Activated CD8-positive, alpha-beta memory T cell treated with anti-CD3 and anti-CD28 coated beads, Interleukin-2, amount 10 ng/mL, durations not matched to agents 7 days and 5 days (primary cell): ENCODE measurements around the gene CAPRIN1. TPM values are rescaled to one million over a fixed set of nuclear protein-coding genes. Genes with fewer than 3 reads are reported as not detected.
A peak's percentile ranks its signal among the peaks of the same experiment; 100 is the strongest.
"Not testable (repeated sequence)": the region's sequence is repeated elsewhere in the genome, so short reads cannot be mapped to it uniquely, and the experiment has no call there.

Experiments used
- ATAC-seq: fragments of 150-1000 bp; cut with Tn5 transposase; one replicate; pipeline ENCODE4 v1.10.0; 2021; ENCODE audit warnings: moderate library complexity
- CTCF ChIA-PET: fragments of 350-600 bp; sonication (Branson Sonifier 250); formaldehyde crosslinking; loops from one replicate; lab custom pipeline; 2021; ENCODE audit warnings: antibody characterized with exemption; lab: Charles Lee
- DNase-seq: peaks from one replicate; pipeline ENCODE4 v3.0.0-alpha.2; 2020
- H3K27ac Mint-ChIP-seq: one replicate; pipeline ENCODE4 v1.8.0; 2021; ENCODE audit warnings: mild to moderate bottlenecking, mixed read lengths
- H3K27me3 Mint-ChIP-seq: one replicate; pipeline ENCODE4 v1.8.0; 2021; ENCODE audit warnings: mixed read lengths
- H3K36me3 Mint-ChIP-seq: one replicate; pipeline ENCODE4 v1.8.0; 2021; ENCODE audit warnings: mild to moderate bottlenecking, mixed read lengths
- H3K4me1 Mint-ChIP-seq: one replicate; pipeline ENCODE4 v1.8.0; 2021; ENCODE audit warnings: mixed read lengths
- H3K4me3 Mint-ChIP-seq: one replicate; pipeline ENCODE4 v1.8.0; 2021; ENCODE audit warnings: mild to moderate bottlenecking, moderate library complexity, mixed read lengths
- H3K9me3 Mint-ChIP-seq: one replicate; pipeline ENCODE4 v1.8.0; 2022; ENCODE audit warnings: low read depth, mixed read lengths
- total RNA-seq, 2 experiments: library from RNA; stranded (reverse); gene quantifications; one replicate each; pipeline ENCODE4 v1.2.3, GENCODE V29; 2021

The CAPRIN1 gene
- total RNA-seq, 2 experiments from 2014 or later, result 227 to 267 TPM

DNA sequence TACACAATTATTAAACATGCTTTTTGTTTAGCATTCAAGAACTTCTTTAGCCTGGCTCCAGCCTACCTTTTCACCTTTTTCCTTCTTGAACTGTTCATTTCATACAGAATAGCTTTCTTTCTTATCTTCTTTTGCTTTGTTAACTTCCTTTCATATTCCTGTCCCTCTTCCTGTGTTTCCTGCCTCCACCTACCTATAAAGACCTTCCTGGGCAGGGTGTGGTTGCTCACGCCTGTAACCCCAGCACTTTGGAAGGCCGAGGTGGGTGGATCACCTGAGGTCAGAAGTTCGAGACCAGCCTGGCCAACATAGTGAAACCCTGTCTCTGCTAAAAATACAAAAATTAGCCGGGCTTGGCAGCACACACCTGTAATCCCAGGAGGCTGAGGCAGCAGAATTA is 22.9 kb downstream of the CAPRIN1 start:
- Mint-ChIP-seq H3K4me1 (peaks cover 42% of the 10 kb centered on the region), H3K27ac (peak overlapping the region; percentile 81), H3K4me3 (no peak overlapping the region), H3K36me3 (peaks cover 49% of the 10 kb centered on the region), H3K9me3 (no peaks in the 10 kb centered on the region), H3K27me3 (no peaks in the 10 kb centered on the region)
- CTCF ChIA-PET, result interaction anchor here (0.8 to 2.0 kb wide), 4 partner anchors 20 to 100 kb away, joined by 3 to 7 read pairs (median 6); partner anchors contain the start of gene NAT10
- no peak for DNase-seq
- no peak for ATAC-seq

DNA sequence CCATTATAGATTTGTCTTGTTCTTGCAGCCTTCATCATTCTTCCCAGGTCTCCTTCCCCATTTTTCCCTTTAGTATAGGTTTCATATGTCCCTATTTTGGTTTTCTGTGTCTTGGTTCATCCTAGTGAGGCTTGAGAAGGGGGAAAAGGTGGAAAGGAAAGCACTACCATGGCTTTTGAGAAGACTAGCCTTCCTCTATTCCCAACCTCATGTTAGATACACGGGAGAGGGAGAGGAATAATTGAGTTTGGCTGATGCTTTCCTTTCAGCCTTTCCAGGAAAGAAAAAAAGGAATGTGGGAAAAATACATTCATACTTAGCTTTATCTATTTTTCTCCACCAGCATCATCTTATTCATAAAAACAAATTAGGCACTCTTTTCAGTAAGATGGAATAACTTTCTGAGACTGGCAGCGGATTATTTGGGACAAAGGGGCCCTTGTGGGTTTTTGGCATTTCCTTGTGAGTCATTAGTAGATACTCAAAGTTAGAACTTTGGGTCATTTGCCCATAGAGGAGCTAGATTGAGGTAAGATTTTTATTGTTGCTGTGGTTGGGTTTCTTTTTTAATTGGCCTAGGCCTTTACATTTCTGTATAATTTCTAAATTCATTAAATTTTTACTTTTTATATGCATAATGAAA is 23.8 kb downstream of the CAPRIN1 start:
- CTCF ChIA-PET, result interaction anchor here (0.8 to 2.0 kb wide), 7 partner anchors 10 to 283 kb away, joined by 3 to 7 read pairs (median 4); partner anchors contain the start of genes ABTB2 and NAT10
- DNase-seq (no peak), ATAC-seq (no peak)
- Mint-ChIP-seq H3K27ac (peak overlapping the region; percentile 58), H3K27me3 (no peaks in the 10 kb centered on the region), H3K4me1 (peaks cover 36% of the 10 kb centered on the region), H3K9me3 (no peaks in the 10 kb centered on the region), H3K4me3 (no peak overlapping the region), H3K36me3 (peaks cover 54% of the 10 kb centered on the region)

DNA sequence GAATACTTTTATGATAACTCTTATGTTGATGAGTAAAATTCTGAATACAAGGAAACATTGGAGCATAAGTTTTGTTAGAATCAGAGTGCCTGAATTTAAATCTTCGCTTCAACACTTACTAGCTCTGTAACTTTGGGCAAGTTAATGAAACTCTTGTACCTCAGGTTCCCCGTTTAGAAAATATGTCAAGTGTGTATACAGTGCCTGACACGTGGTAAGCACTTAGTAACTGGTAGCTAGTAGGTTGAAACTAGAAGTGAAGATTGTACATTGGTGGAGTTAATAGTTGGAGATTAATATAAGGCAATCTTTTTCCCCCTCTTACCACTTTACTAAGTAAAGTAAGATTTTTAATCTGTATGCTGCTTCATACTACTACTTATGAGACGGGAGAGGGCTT is 29.1 kb downstream of the CAPRIN1 start:
- H3K27me3 Mint-ChIP-seq, result no peaks in the 10 kb centered on the region
- peaks cover 17% of the 10 kb centered on the region for H3K4me1 Mint-ChIP-seq
- no peak for DNase-seq
- no peak overlapping the region for H3K27ac Mint-ChIP-seq
- CTCF ChIA-PET, result interaction anchor here (0.9 to 1.0 kb wide), 3 partner anchors 12 to 94 kb away, joined by 3 read pairs; no protein-coding TSS in a partner anchor
- H3K4me3 Mint-ChIP-seq, result no peak overlapping the region
- H3K9me3 Mint-ChIP-seq, result no peaks in the 10 kb centered on the region
- peaks cover 62% of the 10 kb centered on the region for H3K36me3 Mint-ChIP-seq
- no peak for ATAC-seq

DNA sequence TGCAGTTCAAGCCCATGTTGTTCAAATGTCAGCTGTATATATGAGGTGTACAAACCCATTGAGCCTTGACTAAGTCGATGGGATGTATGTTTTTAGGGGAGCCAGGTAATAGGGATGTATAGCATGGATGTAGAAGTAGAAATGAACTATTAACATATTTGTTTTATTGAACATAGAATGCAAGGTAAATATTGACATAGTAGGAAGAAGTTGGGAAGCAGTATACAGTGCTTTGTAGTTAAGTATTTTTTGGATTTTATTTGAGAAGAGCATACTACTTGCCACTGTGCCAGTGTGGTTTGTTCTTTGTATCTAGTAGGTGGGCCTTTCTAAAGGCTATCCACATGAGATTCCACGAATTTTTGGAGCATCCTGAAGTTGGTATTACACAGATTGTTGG is 33.1 kb downstream of the CAPRIN1 start:
- H3K27ac Mint-ChIP-seq, result peak overlapping the region; percentile 27
- CTCF ChIA-PET, result interaction anchor here (0.7 to 1.4 kb wide), 2 partner anchors 9 to 19 kb away, joined by 3 to 4 read pairs; no protein-coding TSS in a partner anchor
- H3K9me3 Mint-ChIP-seq, result no peaks in the 10 kb centered on the region
- ATAC-seq (no peak), DNase-seq (no peak)
- H3K4me3 Mint-ChIP-seq, result no peak overlapping the region
- peaks cover 64% of the 10 kb centered on the region for H3K36me3 Mint-ChIP-seq
- peaks cover 25% of the 10 kb centered on the region for H3K4me1 Mint-ChIP-seq
- no peaks in the 10 kb centered on the region for H3K27me3 Mint-ChIP-seq

DNA sequence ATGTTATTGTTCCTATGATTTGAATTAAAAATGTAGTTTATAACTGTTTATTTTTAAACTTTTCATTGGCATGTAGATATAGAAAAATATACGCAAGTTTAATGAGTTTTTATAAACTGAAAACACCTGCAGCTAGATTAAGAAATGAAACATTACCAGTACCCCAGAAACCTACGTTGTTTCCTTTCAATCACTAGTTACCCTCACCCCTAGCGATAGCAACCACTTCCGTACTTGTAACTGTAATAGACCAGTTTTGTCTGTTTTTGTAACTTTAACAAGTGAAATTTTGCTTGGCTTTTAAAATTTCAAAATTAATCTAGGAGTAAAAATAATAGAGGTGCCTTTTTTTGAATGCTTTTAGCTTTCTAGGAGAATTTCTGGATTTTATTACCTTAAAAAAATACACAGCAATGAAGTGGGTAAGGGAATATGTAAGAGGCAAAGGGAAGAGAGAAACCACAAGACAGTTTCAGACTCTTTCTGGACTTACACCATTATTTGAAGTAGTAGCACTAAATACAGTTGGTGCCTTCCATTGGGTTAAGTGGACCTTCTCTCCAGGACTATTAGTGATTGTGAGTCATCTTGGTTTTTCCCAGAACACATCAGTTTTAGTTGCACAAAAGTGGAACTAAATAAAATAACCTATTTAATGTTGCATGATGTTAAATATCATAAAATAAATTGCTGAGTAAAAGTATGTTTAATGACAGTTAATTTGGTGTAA is 35.2 kb downstream of the CAPRIN1 start:
- no peak for DNase-seq
- Mint-ChIP-seq H3K27me3 (no peaks in the 10 kb centered on the region), H3K36me3 (peaks cover 70% of the 10 kb centered on the region), H3K4me3 (no peak overlapping the region), H3K27ac (peak overlapping the region; percentile 80), H3K9me3 (no peaks in the 10 kb centered on the region), H3K4me1 (peaks cover 25% of the 10 kb centered on the region)
- CTCF ChIA-PET, result no interaction called here
- ATAC-seq, result peak; percentile 84

DNA sequence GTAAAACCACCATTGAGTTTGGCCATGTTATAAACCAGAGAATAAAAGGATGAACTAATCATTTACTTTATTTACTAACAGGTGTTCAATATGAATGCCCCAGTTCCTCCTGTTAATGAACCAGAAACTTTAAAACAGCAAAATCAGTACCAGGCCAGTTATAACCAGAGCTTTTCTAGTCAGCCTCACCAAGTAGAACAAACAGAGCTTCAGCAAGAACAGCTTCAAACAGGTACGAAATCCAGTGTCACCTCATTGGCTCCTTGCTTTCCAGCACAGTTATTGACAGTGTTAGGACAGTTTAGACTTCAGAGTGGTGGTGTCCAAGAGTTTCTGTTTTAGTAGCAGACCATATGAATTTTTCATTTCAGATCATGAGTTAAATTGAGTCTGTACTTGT is 40.3 kb downstream of the CAPRIN1 start:
- Mint-ChIP-seq H3K9me3 (no peaks in the 10 kb centered on the region), H3K4me3 (no peak overlapping the region), H3K4me1 (peaks cover 8% of the 10 kb centered on the region), H3K36me3 (peaks cover 58% of the 10 kb centered on the region), H3K27ac (peak overlapping the region; percentile 36), H3K27me3 (no peaks in the 10 kb centered on the region)
- ATAC-seq (no peak), DNase-seq (no peak)
- CTCF ChIA-PET, result interaction anchor here (1.2 to 1.3 kb wide), 2 partner anchors 10 to 13 kb away, joined by 3 to 4 read pairs; partner anchors contain the start of gene NAT10

DNA sequence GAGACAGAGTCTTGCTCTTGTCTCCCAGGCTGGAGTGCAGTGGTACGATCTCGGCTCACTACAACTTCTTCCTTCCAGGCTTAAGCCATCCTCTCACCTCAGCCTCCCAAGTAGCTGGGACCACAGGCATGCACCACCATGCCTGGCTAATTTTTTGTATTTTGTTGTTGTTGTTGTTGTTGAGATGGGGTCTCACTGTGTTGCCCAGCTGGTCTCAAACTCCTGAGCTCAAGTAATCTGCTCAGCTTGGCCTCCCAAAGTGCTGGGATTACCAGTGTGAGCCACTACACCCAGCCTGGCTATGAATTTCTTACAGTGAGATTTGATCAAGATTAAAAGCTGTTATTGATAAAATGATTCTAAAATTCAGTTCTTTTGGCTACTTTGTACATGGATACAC is 43.4 kb downstream of the CAPRIN1 start:
- H3K9me3 Mint-ChIP-seq, H3K4me3 Mint-ChIP-seq, H3K4me1 Mint-ChIP-seq, DNase-seq, H3K27me3 Mint-ChIP-seq, ATAC-seq: not testable (repeated sequence)
- CTCF ChIA-PET, result interaction anchor here (1.0 to 2.3 kb wide), 2 partner anchors 13 to 14 kb away, joined by 3 to 8 read pairs; no protein-coding TSS in a partner anchor
- H3K27ac Mint-ChIP-seq, result peak overlapping the region; percentile 6
- H3K36me3 Mint-ChIP-seq, result peaks cover 63% of the 10 kb centered on the region

DNA sequence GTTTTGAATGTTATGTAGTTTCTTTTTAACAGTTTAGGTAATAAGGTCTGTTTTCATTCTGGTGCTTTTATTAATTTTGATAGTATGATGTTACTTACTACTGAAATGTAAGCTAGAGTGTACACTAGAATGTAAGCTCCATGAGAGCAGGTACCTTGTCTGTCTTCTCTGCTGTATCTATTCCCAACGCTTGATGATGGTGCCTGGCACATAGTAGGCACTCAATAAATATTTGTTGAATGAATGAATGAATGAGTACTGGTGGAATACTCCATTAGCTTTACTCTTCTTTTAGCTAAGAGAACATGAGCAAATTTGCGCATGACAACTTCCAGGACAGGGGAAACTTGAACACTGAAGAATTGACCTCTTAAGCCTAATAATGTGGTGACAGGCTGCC is 47.3 kb downstream of the CAPRIN1 start:
- peaks cover 43% of the 10 kb centered on the region for H3K36me3 Mint-ChIP-seq
- H3K27ac Mint-ChIP-seq, result no peak overlapping the region
- CTCF ChIA-PET, result interaction anchor here (1.5 kb wide), 1 partner anchor 10 kb away, joined by 8 read pairs; no protein-coding TSS in a partner anchor
- no peaks in the 10 kb centered on the region for H3K9me3 Mint-ChIP-seq
- no peaks in the 10 kb centered on the region for H3K27me3 Mint-ChIP-seq
- H3K4me1 Mint-ChIP-seq, result peaks cover 6% of the 10 kb centered on the region
- H3K4me3 Mint-ChIP-seq, result no peak overlapping the region
- no peak for DNase-seq
- ATAC-seq, result no peak

DNA sequence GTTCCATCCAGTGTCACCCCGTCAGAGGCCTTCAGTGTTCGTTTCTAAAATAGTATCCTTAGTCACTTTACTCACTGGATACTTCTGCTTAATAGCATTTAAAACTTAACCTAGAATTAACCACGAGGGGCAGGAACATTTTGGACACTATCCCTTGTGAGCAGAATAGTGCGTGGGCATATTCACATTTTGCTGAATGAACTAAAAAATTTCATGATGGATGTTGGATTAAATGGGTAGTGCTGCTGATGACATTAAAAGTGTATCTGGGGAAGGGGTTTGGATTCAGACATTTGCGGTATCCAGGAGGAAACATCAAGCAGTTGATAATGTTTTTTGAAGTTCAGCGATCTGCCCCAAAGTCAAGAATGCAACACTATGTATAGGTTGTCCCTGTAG is 53.1 kb downstream of the CAPRIN1 start:
- H3K4me3 Mint-ChIP-seq, result peak overlapping the region; percentile 85
- ATAC-seq (no peak), DNase-seq (no peak)
- H3K4me1 Mint-ChIP-seq, result peaks cover 52% of the 10 kb centered on the region
- H3K27ac Mint-ChIP-seq, result peak overlapping the region; percentile 98
- peaks cover 30% of the 10 kb centered on the region for H3K36me3 Mint-ChIP-seq
- CTCF ChIA-PET, result interaction anchor here (0.7 to 2.4 kb wide), 4 partner anchors 13 to 70 kb away, joined by 3 to 14 read pairs (median 9); partner anchors contain the start of gene CAPRIN1
- H3K27me3 Mint-ChIP-seq, result no peaks in the 10 kb centered on the region
- H3K9me3 Mint-ChIP-seq, result no peaks in the 10 kb centered on the region

DNA sequence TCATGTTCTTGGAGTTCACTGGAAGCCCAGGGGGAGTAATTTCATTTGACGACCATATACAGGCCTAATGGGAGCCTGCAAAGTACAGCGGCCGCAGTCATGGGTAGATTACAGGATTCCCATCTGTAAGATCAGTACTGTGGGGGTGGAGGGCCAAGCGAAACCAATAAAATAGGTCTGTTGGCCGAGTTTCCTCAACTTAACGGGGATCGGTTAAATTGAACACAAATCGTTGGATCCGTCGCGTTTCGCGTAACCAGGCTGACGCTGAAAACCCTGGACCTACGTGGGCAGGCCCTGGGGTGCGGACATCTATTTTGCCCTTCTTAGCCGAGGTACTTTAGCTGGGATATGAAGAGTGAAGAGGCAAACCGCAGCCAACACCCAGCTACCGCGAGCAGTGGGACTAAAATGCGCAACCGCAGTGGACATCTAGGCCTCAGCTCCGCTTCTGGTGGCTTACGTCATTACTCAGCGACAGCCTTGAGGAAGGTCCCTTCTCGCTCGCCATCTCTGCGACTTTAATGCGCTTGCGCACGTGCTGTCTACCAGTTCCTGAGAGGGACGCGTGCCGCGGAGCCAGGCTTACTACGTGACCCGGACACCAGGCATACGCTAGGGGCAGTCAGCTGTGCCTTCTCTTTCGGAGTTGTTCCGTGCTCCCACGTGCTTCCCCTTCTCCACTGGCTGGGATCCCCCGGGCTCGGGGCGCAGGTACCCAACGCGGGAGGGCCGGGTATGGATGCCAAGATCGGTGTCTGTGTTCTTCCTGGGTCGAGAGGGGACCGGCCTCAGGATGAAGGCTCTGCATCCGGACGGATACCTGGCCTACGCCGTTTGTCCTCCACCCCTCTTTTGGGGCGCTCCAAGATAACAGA is 53.8 kb downstream of the CAPRIN1 start, which contains the start of gene NAT10:
Gene NAT10, plus strand, starts transcription at position 551 of the 878 bp plus-strand sequence. CDS start 2,597 bp downstream, outside the sequence.
- DNase-seq, result peak; percentile 98
- Mint-ChIP-seq H3K4me1 (peaks cover 55% of the 10 kb centered on the region), H3K9me3 (no peaks in the 10 kb centered on the region)

DNA sequence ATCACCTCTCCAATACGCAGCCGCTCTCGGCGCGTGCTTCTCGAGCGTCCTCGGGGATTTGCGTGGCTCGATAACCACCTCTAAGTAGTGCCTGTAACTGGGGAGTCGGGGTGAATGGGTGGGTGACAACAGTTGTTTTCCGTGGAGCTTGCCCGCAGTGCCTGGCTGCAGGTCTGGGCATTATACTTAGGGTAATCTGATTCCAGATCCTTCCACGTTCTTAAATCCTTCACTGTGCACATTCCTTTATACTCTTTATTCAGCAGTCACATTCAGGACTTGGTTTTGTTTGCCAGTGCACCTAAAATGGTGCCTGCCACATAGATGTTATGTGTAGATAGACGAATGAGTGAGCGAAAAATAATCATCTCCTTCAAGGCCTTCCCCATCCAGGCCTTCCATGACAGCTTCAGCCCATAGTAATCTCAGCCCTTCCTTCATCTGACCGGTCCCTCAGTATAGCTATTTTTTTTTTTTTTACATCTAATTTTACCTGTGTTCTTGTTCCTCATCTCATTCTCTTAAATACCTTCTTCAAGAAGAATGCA is 54.5 kb downstream of the CAPRIN1 start:
- Mint-ChIP-seq H3K27ac (peak overlapping the region; percentile 98), H3K9me3 (no peaks in the 10 kb centered on the region), H3K4me1 (peaks cover 55% of the 10 kb centered on the region), H3K36me3 (peaks cover 26% of the 10 kb centered on the region), H3K27me3 (no peaks in the 10 kb centered on the region), H3K4me3 (peak overlapping the region; percentile 85)
- DNase-seq (no peak), ATAC-seq (no peak)
- CTCF ChIA-PET, result interaction anchor here (0.6 to 2.8 kb wide), 9 partner anchors 10 to 248 kb away, joined by 3 to 14 read pairs (median 7); partner anchors contain the start of gene CAPRIN1

More for the DNA sequence above, 53.8 kb downstream of the CAPRIN1 start, which contains the start of gene NAT10:
- Mint-ChIP-seq H3K36me3 (peaks cover 30% of the 10 kb centered on the region), H3K27ac (peak within 1 kb of the TSS; percentile 98), H3K27me3 (no peaks in the 10 kb centered on the region), H3K4me3 (peak within 1 kb of the TSS; percentile 85)
- ATAC-seq, result peak; percentile 95
- CTCF ChIA-PET, result interaction anchor here (0.7 to 2.4 kb wide), 6 partner anchors 14 to 247 kb away, joined by 3 to 14 read pairs (median 6); partner anchors contain the start of gene CAPRIN1

DNA sequence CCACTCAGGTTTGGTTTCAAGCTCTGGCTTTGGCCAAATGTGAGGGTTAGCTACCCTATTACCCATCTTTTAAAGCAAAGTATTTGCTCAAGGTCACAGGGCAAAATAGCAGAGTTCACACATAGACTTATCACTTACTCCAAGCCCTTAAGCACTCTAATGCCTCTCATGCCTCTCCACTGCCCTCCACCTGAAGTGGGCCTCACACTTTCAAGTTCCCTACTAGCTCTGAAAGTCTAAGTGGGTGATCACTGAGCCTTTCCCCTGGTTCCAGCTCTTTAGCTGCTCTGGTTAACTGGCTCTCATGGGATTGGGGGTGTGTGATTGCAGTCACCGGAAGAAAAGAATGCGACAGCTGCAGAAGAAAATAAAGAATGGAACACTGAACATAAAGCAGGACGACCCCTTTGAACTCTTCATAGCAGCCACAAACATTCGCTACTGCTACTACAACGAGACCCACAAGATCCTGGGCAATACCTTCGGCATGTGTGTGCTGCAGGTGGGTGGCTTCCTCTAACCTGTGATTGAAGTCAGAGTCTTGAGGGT is 60.3 kb downstream of the CAPRIN1 start:
- H3K4me1 Mint-ChIP-seq, result peaks cover 27% of the 10 kb centered on the region
- DNase-seq (no peak), ATAC-seq (no peak)
- H3K36me3 Mint-ChIP-seq, result peaks cover 50% of the 10 kb centered on the region
- H3K27ac Mint-ChIP-seq, result no peak overlapping the region
- no peaks in the 10 kb centered on the region for H3K27me3 Mint-ChIP-seq
- CTCF ChIA-PET, result no interaction called here
- H3K9me3 Mint-ChIP-seq, result no peaks in the 10 kb centered on the region
- H3K4me3 Mint-ChIP-seq, result no peak overlapping the region
